HepG2 (cell line): Measurements from ENCODE around the gene ARHGAP23. TPM values are rescaled to one million over a fixed set of nuclear protein-coding genes. Genes with fewer than 3 reads are reported as not detected.

Experiments
- EEA1 ChIP-seq: sonication (generic); formaldehyde crosslinking; IDR thresholded peaks from 2 replicates; pipeline ENCODE4 v1.5.1; 2020; ENCODE audit warnings: mild to moderate bottlenecking, missing genetic modification reagents, borderline replicate concordance
- GABPB1 ChIP-seq: IDR thresholded peaks from 2 replicates; pipeline ENCODE4 v1.6.1; 2016; ENCODE audit warnings: mild to moderate bottlenecking, missing genetic modification reagents, moderate library complexity, missing compliant biosample characterization
- HNRNPK ChIP-seq: fragments of 200-400 bp; formaldehyde crosslinking; IDR thresholded peaks from 2 replicates; pipeline ENCODE4 v1.6.1; 2018; ENCODE audit warnings: low read length, low read depth, moderate library complexity, mild to moderate bottlenecking; ENCODE audit not compliant: poor library complexity, severe bottlenecking
- KDM3A ChIP-seq: IDR thresholded peaks from 2 replicates; pipeline ENCODE4 v1.6.1; 2018; ENCODE audit warnings: low read depth, missing compliant biosample characterization
- KLF6 ChIP-seq: IDR thresholded peaks from 2 replicates; pipeline ENCODE4 v1.8.0; 2016; ENCODE audit warnings: missing biosample characterization, missing genetic modification reagents
- MED1 ChIP-seq: sonication (generic); formaldehyde crosslinking; IDR thresholded peaks from 2 replicates; pipeline ENCODE4 v1.4.0; 2020; ENCODE audit warnings: missing genetic modification reagents
- MZF1 ChIP-seq: sonication (generic); formaldehyde crosslinking; IDR thresholded peaks from 2 replicates; pipeline ENCODE4 v1.8.1; 2023; ENCODE audit warnings: mild to moderate bottlenecking, missing genetic modification reagents, borderline replicate concordance
- NCOA5 ChIP-seq: sonication (generic); formaldehyde crosslinking; IDR thresholded peaks from 2 replicates; pipeline ENCODE4 v1.4.0; 2020; ENCODE audit warnings: missing genetic modification reagents
- NFE2 ChIP-seq: sonication (generic); formaldehyde crosslinking; IDR thresholded peaks from 2 replicates; pipeline ENCODE4 v1.4.0; 2020; ENCODE audit warnings: missing genetic modification reagents
- PAX8 ChIP-seq: sonication (generic); formaldehyde crosslinking; IDR thresholded peaks from 2 replicates; pipeline ENCODE4 v1.8.0; 2022; ENCODE audit warnings: mild to moderate bottlenecking, missing genetic modification reagents, borderline replicate concordance
- RFX1 ChIP-seq: fragments of 450-650 bp; IDR thresholded peaks from 2 replicates; pipeline ENCODE4 v1.6.1; 2017
- SMARCE1 ChIP-seq: fragments of 450-650 bp; IDR thresholded peaks from 2 replicates; pipeline ENCODE4 v1.6.1; 2017; ENCODE audit warnings: borderline replicate concordance
- SRF ChIP-seq: IDR thresholded peaks from 2 replicates; pipeline ENCODE4 v1.6.1; 2011; ENCODE audit warnings: mild to moderate bottlenecking, low read depth, low read length, moderate library complexity
- SRSF1 ChIP-seq: fragments of 200-400 bp; formaldehyde crosslinking; optimal IDR thresholded peaks from 2 replicates; pipeline ENCODE3; 2017; ENCODE audit warnings: mild to moderate bottlenecking, low read depth, low read length, moderate library complexity
- TCF7L2 ChIP-seq: IDR thresholded peaks from 2 replicates; pipeline ENCODE4 v1.6.1; 2011; ENCODE audit warnings: mild to moderate bottlenecking, low read depth, low read length, moderate library complexity
- WIZ ChIP-seq: sonication (generic); formaldehyde crosslinking; IDR thresholded peaks from 2 replicates; pipeline ENCODE4 v1.5.1; 2020; ENCODE audit warnings: mild to moderate bottlenecking, missing genetic modification reagents
- ZNF12 ChIP-seq: sonication (generic); formaldehyde crosslinking; IDR thresholded peaks from 2 replicates; pipeline ENCODE4 v1.5.0; 2020; ENCODE audit warnings: missing genetic modification reagents
- ZNF160 ChIP-seq: sonication (generic); formaldehyde crosslinking; IDR thresholded peaks from 2 replicates; pipeline ENCODE4 v1.8.0; 2022; ENCODE audit warnings: mild to moderate bottlenecking, inconsistent platforms, missing genetic modification reagents
- ZNF598 ChIP-seq: sonication (generic); formaldehyde crosslinking; IDR thresholded peaks from 2 replicates; pipeline ENCODE4 v1.5.1; 2020; ENCODE audit warnings: mild to moderate bottlenecking, missing genetic modification reagents, borderline replicate concordance
- ZNF607 ChIP-seq: sonication (generic); formaldehyde crosslinking; IDR thresholded peaks from 2 replicates; pipeline ENCODE4 v1.5.1; 2020; ENCODE audit warnings: missing genetic modification reagents, mild to moderate bottlenecking, borderline replicate concordance
- ZNF652 ChIP-seq: IDR thresholded peaks from 2 replicates; pipeline ENCODE4 v1.6.1; 2016; ENCODE audit warnings: low read depth, borderline replicate concordance
- ZSCAN20 ChIP-seq: sonication (generic); formaldehyde crosslinking; IDR thresholded peaks from 2 replicates; pipeline ENCODE4 v1.4.0; 2020; ENCODE audit warnings: missing genetic modification reagents, mild to moderate bottlenecking, borderline replicate concordance
- polyA plus RNA-seq, 8 experiments: library from polyadenylated mRNA; depleted of rRNA in 3 of 8; stranded (reverse) in 7 of 8; unstranded in 1 of 8; fragments of >200 nt; fragmentation: Illumina TruSeq in 4 of 8; extraction: Trizol in 4 of 8; gene quantifications; 2 replicates each; pipeline versions ENCODE4 v1.2.1 to v1.2.3, GENCODE V29; 2011 to 2016; ENCODE audit warnings: low read depth in 4 of 8, missing spikeins in 1 of 8, mixed read lengths in 1 of 8; ENCODE audit not compliant: insufficient read depth in 1 of 8
- total RNA-seq, 5 experiments: library from RNA; depleted of rRNA; stranded (reverse); fragments of >200 nt; fragmentation: Illumina TruSeq; extraction: Trizol; gene quantifications; 2 replicates each; pipeline ENCODE4 v1.2.3, GENCODE V29; 2016; ENCODE audit warnings: low read depth in 1 of 5
- TF ChIP-seq, protein P1 (sequence below), 2 experiments: sonication (generic) in 1 of 2; formaldehyde crosslinking in 1 of 2; IDR thresholded peaks; 2 replicates each; pipeline versions ENCODE4 v1.6.1 to v1.9.0; 2014 to 2022; ENCODE audit warnings: antibody characterized with exemption in 1 of 2, borderline replicate concordance in 1 of 2, inconsistent platforms in 1 of 2, low read depth in 1 of 2, missing genetic modification reagents in 1 of 2
- TF ChIP-seq, protein P2 (sequence below): sonication (generic); formaldehyde crosslinking; IDR thresholded peaks from 2 replicates; pipeline ENCODE4 v1.8.0; 2022; ENCODE audit warnings: mild to moderate bottlenecking, missing genetic modification reagents, moderate library complexity

The ARHGAP23 gene
- total and polyA plus RNA-seq, 2 of the 13 experiments (the other 11 are each of a cell fraction or from before 2014, with no cell fraction given): 0.03 TPM; not detected in 1

DNA sequence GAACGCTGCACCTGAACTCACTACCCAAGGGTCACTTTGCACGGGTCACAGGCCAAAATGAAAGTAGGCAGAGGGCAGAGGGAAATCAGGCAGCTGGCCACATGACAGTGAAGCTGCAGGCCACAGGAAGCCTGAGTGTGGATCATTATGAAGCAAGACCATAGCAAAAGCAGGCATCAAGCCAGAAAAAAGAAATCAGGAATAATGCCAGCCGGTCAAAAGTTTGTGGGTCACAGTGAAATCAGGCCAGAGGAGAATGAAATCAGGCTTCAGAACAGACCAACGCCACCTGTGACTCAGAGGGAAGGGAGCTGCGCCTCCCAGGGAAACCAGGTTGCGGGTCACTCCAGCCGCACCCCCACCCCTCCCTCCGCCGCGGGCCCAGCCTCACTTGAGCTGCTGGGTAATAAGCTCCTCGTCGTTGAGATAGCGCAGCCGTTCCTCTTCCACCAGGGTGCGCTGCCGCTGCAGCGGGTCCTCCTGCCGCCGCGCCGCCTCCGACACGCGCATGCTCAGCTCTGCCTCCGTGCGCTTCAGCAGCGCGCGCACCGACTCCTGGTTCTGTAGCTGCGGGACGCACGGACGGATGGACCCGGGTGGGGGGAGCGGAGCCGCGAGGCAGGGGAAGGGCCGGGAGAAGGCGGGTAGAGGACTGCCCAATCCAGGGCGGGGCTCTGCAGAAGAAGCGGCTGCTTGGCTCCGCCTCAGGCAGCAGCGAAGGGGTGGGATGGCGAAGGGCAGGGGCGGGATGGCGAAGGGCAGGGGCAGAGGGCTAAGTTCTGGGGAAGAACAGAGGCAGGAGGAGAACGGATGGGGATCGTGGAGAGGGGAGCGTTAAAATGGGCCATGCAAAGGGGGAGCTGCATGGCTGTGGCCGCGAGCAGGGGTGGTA, 129.8 kb downstream of the ARHGAP23 start (continued):
- TF ChIP-seq, protein P1, sequence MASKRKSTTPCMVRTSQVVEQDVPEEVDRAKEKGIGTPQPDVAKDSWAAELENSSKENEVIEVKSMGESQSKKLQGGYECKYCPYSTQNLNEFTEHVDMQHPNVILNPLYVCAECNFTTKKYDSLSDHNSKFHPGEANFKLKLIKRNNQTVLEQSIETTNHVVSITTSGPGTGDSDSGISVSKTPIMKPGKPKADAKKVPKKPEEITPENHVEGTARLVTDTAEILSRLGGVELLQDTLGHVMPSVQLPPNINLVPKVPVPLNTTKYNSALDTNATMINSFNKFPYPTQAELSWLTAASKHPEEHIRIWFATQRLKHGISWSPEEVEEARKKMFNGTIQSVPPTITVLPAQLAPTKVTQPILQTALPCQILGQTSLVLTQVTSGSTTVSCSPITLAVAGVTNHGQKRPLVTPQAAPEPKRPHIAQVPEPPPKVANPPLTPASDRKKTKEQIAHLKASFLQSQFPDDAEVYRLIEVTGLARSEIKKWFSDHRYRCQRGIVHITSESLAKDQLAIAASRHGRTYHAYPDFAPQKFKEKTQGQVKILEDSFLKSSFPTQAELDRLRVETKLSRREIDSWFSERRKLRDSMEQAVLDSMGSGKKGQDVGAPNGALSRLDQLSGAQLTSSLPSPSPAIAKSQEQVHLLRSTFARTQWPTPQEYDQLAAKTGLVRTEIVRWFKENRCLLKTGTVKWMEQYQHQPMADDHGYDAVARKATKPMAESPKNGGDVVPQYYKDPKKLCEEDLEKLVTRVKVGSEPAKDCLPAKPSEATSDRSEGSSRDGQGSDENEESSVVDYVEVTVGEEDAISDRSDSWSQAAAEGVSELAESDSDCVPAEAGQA (IDR thresholded peaks at IDR 0.05; ENCODE audit: low read depth): no peak
- TF ChIP-seq, protein P1 (CRISPR knock-in tag; IDR thresholded peaks at IDR 0.05; ENCODE audit: borderline replicate concordance): no peak
- TF ChIP-seq TCF7L2 (no peak), EEA1 (CRISPR knock-in tag) (no peak), NFE2 (no peak), ZNF160 (CRISPR knock-in tag) (no peak; the same call in 1 of the 2 replicates), SRSF1 (no peak), KDM3A (CRISPR knock-in tag) (peak; percentile 98), PAX8 (CRISPR knock-in tag) (no peak), MZF1 (peak; percentile 72; the same call in 1 of the 2 replicates), ZNF607 (CRISPR knock-in tag) (peak; percentile 82), SRF (no peak), ZNF598 (CRISPR knock-in tag) (peak; percentile 80; the same call in 1 of the 2 replicates), SMARCE1 (no peak), ZNF12 (CRISPR knock-in tag) (peak; percentile 53; the same call in 1 of the 2 replicates), ZSCAN20 (CRISPR knock-in tag) (no peak), ZNF652 (CRISPR knock-in tag) (peak; percentile 40; the same call in 1 of the 2 replicates), HNRNPK (peak; percentile 95), GABPB1 (CRISPR knock-in tag) (peak; percentile 79), MED1 (CRISPR knock-in tag) (no peak; the same call in 1 of the 2 replicates), RFX1 (no peak), KLF6 (CRISPR knock-in tag) (0 out of 2 replicates have a peak, but pooled peaks have one; percentile 66), WIZ (CRISPR knock-in tag) (0 out of 2 replicates have a peak, but pooled peaks have one; percentile 32), NCOA5 (CRISPR knock-in tag) (no peak)
- TF ChIP-seq, protein P2, sequence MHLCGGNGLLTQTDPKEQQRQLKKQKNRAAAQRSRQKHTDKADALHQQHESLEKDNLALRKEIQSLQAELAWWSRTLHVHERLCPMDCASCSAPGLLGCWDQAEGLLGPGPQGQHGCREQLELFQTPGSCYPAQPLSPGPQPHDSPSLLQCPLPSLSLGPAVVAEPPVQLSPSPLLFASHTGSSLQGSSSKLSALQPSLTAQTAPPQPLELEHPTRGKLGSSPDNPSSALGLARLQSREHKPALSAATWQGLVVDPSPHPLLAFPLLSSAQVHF: no peak
